HG02763 (cell line): ENCODE data around the gene AKIRIN2.

ENCODE experiments used
- ATAC-seq: cut with Tn5 transposase; IDR thresholded peaks from one replicate; pipeline ENCODE4 v1.9.1; 2021; ENCODE audit warnings: mild to moderate bottlenecking, moderate library complexity; ENCODE audit not compliant: unreplicated experiment

AKIRIN2 gene

DNA sequence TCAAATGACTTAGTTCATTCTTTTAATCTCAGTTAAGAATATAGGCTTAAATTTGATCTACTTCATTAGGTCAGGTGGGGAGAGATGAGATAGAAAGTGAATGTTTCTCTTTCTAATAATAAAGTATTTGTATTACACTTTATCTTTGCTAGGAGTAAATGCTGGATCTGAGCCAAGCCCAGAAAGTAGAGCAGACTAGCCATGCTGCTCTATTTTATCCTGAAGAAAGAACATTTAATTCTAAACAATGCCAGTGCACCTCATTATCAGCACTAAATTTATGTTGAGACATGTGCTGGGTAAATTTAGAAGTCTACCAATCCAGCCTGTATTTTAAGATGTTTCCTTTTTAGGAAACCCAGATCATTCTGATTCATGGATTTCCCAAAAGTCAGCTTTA lies 43.5 kb downstream of the AKIRIN2 start:
- ATAC-seq = no peak

- ATAC-seq = no peak
Measured at GRCh38 chr6:87656857-87657256, 45.2 kb downstream of the AKIRIN2 start.

DNA sequence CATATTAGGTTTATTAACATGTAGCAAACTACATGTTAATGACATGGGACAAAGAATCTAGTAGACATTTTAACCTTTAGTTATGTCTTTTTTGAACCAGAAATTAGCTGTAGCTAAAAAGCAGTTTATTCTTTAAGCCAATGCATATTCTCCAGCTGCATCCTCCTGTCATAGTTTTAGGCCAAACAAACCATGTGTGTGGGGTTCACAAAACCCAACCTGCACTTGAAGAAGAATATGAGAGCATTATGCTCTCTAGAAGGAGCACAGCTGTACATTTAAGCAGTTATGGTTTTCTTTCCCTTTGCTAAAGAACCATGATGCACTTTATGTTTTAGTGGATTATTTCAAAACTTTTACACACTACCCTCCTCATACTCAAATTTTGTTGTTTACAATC lies 46.2 kb downstream of the AKIRIN2 start:
- no peak for ATAC-seq

GRCh38 chr6:87654875-87655454 lies 47.1 kb downstream of the AKIRIN2 start:
- ATAC-seq = no peak

DNA sequence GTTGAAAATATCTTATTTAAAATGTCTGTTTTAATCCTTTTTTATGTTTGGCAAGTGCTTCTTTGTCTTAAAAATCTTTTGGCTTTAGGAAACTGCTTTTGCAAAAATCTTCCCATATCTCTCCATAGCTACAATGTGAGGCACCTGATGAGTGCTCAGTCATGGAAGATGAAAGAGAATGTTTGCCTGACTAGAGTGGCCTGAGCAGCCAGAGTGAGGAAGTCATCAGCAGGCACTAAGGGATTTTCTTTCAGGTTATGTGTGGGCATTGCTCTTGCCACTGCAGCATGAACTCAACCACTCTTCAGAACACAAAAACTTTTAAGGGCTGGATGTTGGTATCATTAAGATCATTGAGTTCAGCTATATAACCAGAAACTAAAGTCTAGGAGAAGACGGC lies 47.9 kb downstream of the AKIRIN2 start:
- no peak for ATAC-seq

DNA sequence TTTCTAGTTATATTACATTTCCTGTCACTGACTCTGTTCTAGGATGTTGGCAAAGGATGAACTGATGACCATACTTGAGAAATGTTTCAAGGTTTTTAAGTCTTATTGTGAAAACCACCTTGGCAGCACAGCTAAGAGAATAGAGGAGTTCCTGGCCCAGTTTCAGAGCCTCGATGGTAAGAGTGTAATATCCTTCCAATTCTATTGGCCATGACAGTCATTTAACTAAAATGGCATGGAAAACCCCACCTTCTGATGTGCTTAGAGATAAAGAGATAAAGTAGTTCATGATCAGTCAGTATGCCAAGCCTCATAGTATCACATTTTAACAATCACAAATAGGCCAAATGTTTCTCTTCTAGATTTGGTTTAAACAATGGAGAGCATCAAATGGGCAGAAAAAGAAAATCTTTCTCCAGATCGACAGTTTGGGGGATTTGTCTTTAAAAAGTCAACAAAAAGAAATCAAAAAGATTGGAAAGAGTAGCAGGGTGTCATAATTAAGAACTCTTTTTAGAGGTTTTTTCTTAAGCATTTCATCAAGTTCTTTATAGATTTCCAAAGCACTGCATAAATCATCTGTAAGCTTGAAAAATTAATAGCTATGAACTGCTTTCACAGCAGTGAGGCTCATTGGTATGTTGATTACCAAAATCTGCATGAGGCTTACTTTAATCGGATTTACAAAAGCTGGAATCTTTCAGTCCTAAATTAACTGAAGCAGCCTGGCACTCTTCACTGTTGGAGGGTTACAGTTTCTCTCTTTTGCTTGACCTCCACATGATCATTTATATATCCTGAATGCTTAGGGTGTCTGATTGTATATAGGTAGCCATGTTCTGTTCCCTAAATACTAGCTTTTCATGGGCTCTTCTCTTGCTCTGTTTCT lies 48.7 kb downstream of the AKIRIN2 start:
- ATAC-seq = no peak

DNA sequence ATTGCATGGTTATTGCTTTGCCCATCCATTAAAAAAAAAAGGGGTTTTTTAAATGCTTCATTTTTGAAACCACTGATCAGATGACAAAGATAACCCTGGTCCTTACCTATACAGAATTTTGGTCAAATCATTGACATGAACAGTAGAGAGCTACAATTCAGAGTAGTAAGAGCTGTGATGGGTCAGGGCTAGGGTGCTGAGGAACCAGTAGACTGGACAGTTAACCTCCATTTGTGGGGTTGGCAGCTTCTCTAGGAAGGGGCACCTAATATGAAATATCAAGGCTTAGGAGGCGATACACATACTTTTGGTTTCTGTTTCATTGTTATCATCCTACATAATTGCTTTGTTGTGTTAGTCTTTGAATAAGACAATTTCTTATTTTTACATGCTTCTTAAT lies 57.0 kb downstream of the AKIRIN2 start:
- no peak for ATAC-seq

DNA sequence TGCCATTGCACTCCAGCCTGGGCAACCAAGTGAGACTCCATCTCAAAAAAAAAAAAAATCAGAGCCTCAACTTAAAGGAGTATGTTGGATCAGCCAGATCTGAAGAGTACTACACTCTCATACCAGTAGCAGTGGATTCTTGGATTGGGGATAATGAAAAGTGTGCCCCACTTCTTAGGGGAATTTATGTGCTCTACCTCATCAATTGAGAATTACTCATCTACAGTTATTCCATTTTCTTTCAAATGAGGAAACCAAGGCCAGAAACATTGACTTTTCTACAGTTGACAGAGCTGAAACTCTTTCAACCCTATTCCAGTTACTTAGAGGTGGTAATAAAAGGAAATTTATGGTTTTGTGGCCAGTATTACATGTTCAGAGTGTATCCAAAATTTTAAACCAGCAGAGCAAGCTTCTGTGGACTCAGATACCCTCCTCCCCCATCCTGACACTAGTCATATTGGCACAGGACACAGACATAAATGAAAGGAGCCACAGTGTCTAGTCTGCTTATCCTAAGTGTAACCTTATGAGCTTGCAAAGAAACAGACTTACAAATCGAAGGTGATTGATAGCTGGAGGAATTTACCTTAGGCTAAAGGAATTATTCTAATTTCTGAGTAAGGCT lies 60.9 kb downstream of the AKIRIN2 start:
- no peak for ATAC-seq

DNA sequence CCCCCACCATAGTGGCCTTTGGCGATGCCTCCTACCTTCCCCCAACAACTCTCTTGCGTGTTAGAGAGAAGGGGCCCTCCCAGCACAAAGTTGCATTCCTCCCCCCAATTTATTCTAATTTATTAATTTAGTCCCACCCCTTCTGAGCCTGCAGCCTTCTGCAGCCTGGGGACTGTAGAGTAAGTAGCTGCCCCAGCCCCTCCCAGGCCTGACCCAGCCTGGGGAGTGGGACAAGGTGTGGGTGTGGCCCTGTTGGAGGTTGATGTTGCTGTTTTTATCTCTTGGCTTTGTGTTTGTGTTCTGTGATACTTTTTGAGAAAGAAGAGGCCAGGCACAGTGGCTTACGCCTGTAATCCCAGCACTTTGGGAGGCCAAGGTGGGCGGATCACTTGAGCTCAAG lies 62.7 kb downstream of the AKIRIN2 start:
- no peak for ATAC-seq

GRCh38 chr6:87637106-87637505 lies 64.9 kb downstream of the AKIRIN2 start:
- ATAC-seq = no peak

- no peak for ATAC-seq
Measured at GRCh38 chr6:87636315-87636714, 65.7 kb downstream of the AKIRIN2 start.

GRCh38 chr6:87633851-87634250 lies 68.2 kb downstream of the AKIRIN2 start:
- no peak for ATAC-seq

DNA sequence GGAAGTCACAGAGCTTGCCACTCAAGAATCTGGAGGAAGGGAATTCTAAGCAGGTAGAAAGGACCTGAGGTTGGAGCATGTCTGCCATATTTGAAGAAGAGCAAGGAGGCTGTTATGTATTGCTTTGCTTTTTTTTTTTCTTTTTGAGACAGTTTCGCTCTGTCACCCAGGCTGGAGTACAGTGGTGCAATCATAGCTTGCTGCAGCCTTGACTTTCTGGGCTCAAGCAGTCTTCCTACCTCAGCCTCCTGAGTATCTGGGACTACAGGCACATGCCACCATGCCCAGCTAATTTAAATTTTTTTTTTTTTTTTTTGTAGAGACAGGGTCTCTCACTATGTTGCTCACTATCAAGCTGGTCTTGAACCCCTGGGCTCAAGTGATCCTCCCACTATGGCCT lies 71.3 kb downstream of the AKIRIN2 start:
- ATAC-seq = no peak

DNA sequence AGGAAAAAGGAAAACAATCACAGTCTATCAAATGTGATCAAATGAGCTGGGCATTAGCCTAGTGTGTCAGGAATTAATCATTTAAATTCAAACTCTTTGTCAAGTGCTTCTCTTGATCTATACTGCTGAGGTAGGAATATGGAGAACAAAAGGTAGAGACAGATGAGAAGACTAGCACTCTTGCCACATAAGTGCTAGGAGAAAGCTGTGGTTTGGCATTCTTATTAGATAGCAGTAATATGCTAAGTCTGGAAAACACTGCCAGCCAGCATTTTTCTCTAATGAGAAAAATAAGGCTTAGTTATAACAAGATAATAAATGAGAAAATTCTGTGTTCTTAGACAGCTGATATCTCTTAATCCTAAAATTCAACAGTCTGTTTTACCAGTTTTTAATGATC lies 73.2 kb downstream of the AKIRIN2 start:
- no peak for ATAC-seq

DNA sequence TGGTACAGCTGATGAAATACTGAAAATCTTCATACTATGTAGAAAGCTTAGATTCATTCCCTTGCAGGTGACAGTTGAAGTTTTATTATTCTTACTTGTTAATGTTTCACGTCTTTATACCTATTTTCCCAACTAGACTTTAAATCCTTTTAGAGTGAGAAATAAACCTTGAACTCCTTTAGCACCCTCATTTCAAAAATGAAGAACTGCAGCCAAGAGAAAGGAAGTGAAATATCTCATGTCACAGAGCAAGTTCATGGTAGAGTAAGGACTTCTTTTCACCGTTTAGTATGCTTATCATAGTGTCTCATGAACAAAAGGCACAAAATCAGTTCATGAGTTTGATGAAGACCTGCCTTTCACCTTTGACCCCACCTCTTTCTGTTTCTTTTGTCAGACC lies 73.6 kb downstream of the AKIRIN2 start:
- ATAC-seq = no peak
